SKM-1 (cell line): Measurements from ENCODE around the gene KRT9.
"Not testable (repeated sequence)": the region's sequence is repeated elsewhere in the genome, so short reads cannot be mapped to it uniquely, and the experiment has no call there.

Experiments
- DNase-seq: peaks from one replicate; lab custom pipeline; 2025; ENCODE audit not compliant: unreplicated experiment; lab: John Stamatoyannopoulos, UW

The KRT9 gene

DNA sequence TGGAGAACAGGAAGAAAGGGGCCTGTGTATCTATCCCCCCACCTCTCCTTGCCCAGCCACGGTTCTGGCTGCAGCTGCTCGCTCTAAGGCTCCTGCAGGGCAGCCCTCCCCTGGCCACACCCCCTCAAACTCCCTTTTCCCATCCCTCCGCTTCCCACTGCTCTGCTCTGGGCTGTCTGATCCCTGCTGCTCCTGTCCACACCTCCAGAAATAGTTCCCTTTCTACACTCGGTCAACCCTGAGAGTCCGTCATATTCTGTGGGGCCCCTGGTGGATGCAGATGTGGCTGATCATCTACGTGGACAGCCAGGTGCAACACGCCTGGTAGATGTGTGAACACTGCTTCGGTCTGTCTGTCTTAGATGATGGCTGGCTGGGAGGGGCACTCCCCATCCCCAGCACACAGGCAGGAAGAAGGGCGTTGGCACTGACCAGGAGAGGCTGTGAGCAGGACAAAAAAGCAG, 24.4 kb downstream of the KRT9 start:
- DNase-seq, result no peak

DNA sequence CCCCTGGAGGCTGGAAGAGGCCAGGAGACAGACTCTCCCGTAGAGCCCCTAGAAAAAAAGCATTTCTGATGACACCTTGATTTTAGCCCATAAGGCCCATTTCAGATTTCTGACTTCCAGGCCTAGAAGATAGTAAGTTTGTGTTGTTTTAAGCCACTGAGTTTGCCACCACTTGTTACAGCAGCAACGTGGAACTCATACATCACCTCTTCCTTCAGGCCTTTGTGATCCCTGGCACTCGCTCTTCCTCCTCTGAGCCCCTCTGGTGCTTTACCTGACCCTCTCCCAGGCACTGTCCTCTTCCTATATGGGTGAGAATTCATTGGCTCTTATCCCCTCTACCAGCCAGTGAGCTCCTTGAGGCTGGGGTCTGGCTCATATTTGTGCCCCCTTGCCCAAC, 25.0 kb downstream of the KRT9 start:
- DNase-seq, result no peak

DNA sequence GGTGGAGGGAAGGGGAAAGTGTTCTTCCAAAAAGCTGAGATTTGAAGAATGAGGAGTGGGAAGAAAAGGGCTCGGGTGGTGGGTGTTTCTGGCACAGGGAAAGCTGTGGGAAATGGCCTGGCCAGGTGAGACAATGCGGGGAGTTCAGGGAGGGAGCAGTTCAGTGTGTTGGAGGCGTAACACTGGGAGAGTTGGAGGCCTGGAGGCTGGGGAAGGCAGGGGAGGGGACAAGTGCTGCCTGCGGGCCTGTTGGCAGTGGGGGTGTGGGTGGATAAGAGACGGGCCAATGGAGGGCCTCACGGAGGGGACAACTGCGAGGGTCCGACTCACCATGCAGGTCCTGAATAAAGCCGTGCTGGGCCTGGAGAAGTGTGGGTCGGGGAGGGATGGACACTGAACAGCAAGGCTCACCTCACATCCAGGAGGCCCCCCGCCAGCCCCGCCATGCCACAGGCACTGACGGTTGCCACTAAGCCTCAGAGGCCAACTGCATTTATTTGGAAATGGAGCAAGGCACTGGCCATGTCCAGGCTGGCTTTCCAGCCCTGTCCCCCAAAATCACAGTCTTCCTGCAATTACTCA, 25.9 kb downstream of the KRT9 start:
- no peak for DNase-seq

DNA sequence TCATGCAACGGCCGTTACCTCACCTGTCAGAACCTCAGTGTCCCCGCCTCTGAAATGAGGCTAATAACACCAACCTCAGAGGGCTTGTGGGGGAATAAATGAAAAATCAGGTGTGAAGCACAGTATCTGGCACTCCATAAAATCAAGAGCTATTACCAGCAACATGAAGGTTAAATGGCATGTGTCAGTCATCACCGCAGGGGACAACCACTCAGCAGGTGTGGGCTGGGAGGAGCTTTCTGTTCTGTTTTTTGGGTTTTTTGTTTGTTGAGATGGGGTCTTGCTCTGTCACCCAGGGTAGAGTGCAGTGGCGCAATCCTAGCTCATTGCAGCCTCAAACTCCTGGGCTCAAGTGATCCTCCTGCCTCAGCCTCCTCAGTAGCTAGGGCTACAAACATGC, 26.9 kb downstream of the KRT9 start:
- DNase-seq, result no peak

GRCh38 chr17:41544491-41544892, 27.4 kb downstream of the KRT9 start:
- no peak for DNase-seq

DNA sequence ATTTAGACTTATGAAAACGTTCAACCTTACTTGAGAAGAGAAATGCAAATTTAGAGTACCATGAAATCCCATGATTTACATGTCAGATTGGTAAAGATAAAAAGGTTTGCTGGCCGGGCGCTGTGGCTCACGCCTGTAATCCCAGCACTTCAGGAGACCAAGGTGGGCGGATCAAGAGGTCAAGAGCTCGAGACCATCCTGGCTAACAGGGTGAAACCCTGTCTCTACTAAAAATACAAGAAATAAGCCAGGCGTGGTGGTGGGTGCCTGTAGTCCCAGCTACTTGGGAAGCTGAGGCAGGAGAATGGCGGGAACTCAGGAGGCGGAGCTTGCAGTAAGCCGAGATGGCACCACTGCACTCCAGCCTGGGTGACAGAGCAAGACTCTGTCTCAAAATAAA, 29.1 kb downstream of the KRT9 start:
- DNase-seq, result not testable (repeated sequence)

- DNase-seq, result no peak
Observed at GRCh38 chr17:41542357-41542756, 29.5 kb downstream of the KRT9 start.

- DNase-seq, result no peak
Observed at GRCh38 chr17:41540921-41541625, 30.8 kb downstream of the KRT9 start.

DNA sequence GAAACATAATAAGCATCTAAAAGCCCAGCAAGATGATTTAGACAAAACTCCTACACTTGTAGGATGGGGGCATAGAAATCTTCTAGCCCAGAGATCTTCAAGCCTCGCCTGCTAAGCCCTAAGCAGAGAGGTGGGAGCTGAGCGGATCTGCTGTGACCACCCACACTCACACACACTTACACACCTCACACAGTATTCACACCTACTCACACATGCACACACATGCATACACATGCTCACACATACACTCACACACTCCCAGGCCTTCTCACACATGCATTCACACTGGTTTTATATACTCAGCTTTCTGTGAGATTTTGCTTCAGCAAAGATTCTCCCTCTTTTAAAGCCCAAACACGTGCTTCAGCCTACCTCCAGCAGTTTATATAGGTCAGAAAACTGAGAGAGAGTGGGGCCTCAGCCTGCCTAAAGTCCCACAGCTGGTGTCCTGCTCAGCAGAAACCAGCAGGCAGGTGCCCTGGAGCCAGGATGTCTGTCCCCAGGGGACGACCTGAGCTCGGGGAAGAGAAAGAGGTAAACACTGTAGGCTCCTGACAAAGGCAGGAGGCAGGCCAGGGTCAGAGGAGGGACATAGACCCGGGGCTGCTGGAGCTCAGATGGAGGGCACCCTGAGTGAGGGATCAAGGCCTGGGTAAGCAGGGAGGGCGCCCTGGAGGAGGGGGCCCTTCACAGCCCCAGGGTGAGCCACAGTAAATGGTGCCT, 31.7 kb downstream of the KRT9 start:
- no peak for DNase-seq

GRCh38 chr17:41539071-41539492, 32.8 kb downstream of the KRT9 start:
- no peak for DNase-seq

DNA sequence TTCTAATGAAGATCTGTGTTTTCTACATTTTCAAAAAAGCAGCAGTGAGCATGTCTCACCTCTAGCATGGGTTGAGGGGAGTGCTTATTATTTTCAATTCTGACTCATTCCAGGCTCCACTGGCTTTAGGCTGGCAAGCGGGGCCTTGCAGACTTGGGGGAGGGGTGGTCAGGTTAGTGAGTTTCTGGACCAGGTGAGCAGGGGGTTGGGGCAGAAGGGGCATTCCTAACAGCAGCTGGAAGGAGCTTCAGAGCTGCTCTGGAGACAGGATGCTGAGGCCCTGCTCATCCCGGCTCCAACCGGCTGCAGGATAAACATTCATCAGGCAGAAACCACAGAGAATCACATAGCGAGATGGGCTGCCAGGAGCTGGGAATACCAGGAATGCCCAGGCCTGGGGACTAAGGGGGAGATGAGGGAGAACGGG, 33.3 kb downstream of the KRT9 start:
- DNase-seq, result no peak

DNA sequence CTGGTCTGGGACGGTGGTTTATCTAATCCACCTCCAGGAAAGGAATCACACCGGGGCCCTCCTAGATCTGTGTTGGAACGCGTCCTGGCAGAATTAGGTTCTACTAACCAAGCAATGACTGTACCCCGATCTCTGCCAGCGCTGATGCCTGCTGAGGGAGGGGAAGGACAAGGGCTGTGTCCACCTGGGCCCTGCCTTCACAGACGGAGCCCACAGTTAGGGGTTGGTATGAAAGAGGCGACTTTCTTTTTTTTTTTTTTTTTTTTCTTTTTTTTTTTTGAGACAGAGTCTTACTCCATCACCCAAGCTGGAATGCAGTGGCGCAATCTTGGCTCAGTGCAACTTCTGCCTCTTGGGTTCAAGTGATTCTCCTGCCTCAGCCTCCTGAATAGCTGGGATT, 33.9 kb downstream of the KRT9 start:
- no peak for DNase-seq

GRCh38 chr17:41537614-41537954, 34.3 kb downstream of the KRT9 start:
- no peak for DNase-seq

DNA sequence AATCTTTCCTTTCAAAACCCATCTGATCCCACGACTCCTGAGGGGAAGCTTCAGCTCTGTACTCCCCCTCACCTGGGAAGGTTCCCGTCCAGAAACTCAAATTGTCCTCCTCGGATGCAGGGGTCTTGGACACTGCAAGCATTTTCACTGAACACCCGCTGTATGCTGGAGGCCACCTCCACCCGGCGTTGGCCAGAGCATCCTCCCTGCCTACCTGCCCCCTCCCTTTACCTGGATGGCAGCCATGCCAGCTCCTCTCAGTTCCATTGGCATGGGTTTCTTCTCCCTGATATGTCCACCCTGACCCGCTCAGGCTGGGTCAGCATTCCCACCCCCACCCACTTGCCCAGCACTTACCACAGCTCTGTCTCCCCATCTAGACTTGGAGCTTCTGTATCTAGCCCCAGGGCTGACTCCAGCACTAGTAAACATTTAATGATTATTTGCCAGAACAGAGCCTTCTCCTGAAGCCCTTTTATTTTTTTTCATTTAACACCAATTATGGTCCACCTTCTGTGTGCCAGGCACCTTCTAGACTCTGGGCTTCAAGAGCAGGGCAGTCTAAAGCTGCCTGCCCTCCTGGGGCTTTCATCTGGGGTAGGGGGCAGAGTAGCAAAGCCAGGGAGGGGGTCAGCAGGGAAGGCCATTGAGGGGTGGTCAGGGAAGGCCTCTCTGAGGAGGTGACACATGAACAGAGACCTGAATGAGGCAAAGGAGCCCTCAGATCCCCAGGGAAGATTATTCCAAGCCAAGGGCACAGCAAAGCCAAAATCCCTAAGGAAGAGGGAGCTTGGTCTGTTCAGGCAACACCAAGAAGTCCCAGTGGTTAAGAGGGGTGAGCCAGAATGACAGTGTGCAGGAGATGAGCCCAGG, 34.9 kb downstream of the KRT9 start:
- DNase-seq, result no peak

- no peak for DNase-seq
Observed at GRCh38 chr17:41535764-41536481, 35.9 kb downstream of the KRT9 start.

DNA sequence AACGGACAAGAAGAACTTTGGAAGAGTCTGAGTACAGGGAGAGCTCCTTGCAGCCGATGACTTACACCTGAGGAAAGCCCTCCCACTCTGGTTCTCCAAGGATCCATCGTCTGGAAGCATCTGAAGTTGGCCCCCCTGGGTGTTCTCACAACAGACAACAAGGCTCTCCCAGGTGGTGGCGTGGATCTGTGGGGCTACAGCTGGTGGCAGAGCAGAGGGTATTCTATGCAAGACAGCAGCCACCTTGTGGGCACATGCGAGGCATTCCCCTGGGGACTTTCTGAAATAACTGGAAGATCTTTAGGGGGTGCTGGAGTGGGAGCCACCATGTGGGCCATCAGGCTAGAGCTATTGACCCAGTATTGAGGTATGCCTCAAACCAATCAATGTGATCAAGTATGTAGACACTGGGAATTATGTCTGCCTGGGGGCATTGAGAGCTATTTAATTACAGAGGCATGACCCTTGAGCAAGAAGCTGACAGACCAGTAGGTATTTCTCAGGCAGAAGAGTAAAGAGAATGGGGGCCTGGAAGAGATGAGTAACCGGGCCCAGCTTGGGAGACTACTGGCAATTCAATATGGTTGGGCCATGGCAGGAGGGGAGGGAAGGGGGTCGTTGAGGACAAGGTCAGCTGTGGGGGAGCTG, 36.8 kb downstream of the KRT9 start:
- no peak for DNase-seq

GRCh38 chr17:41533613-41534012, 38.2 kb downstream of the KRT9 start:
- DNase-seq, result no peak

GRCh38 chr17:41532947-41533570, 38.8 kb downstream of the KRT9 start:
- no peak for DNase-seq

- DNase-seq, result no peak
Observed at GRCh38 chr17:41531993-41532392, 39.9 kb downstream of the KRT9 start.
